ENCODE data around the gene MOK.

Gene MOK

DNA sequence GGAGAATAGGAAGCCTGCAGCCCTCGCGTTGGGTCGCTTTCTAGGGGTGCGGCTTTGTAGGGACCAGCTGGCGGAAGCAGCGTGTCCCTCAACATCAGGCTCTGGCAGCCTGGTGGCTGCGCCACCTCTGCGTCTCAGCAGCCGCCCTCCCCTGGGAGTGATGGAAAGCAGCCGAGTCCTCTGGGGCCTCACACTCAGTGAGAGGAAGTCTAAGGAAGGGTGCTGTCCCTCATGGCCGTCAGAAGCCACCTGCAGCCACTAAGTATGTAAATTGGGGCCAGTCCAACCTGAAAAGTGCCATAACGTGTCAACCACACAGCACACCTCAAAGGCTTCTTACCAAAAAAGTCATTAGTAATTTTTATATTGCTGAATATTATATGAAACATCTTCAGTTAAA lies 84.9 kb downstream of the MOK start:
- DNase-seq = no peak

DNA sequence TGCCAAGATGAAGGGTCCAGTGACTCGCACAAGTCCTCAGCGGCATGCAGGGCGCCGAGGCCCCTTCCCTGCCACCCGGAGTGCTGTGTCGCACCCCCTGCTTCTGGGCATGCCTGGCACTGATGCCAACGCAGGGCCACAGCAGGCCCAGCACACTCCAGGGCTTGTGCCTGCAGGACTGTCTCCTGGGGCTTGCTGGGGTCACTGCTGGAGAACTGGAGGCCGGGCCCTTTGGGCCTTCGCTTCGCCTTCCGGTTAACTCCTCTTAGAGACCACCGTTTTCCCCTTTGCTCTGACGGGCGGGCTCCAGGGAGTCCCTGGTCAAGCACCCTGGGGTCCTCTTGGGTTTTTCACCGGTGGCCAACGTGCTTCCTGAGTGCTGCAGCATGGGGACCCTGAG lies 85.6 kb downstream of the MOK start:
- DNase-seq = no peak

DNA sequence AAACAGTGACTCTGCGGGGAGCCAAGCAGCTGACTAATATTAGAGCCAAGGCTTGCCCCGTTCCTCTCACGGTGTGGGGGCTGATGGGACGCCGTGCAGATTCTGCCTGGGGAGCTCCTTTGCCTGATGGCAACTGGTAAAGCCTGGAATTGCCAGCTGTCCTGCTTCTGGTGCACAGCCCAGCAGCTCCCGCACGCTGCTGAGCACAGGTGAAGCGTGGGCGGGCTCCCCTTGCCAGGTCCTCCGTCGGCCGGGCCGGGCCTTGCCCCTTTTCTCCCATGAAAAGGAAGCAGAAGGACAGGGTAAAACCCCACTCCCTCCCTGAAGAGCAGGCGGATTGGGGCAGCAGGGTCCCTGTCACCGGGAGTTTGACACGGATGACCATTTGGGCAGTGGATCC lies 86.3 kb downstream of the MOK start:
- no peak for DNase-seq

DNA sequence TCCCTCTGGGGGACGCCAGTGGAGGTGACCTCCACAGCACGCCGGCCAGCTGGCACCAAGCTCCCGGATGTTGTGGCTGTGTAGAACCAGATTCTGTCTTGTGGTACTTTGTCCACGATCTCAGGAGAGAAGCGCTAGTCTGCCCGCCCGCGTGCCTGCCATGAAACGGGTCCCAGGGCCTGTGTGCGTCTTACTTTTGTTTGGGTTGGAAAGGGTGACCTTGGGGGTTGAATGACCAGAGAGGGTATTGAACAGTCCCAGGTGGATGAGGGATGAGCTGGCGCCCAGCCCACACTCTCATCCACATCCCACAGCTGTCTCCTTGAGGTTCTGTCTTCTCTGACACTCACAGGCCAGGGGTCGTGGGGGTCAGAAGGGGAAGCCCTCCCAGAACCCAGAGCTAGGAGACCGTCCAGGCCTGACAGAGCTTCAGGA lies 87.0 kb downstream of the MOK start:
- no peak for DNase-seq

GRCh38 chr14:102217399-102217798 lies 87.6 kb downstream of the MOK start:
- DNase-seq = no peak

DNA sequence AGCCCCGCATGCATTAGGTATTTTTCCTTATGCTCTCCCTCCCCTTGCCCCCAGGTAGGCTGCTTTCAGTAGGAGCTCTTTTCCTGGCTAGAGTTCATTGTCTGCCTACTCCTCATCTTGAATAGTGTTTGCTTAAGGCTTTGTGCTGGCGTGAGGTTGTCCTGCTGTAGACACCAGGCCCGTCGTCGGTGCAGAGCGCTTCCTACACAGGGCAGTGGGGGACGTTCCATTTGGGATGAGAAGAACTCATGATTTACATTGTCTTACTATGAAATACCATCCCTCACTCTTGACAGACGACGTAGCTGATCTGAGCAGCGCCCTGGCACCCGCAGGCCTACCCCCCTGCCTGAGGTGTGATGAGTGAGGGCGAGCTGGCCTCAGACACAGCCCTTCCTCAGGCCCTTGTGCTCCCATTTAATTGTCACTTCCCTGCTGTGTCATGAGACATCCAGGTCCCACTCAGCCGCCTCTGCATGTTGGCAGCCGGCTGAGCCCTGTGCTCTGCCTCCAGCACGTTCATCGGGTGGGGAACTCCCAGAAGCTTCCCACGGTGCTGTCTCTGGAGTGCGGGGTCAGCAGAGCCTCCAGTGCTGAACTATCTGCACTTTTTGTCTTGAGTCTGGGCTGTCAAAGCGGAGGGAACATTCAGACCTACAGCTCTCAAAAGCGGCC lies 89.3 kb downstream of the MOK start:
- DNase-seq = no peak

- no peak for DNase-seq
These were observed 89.9 kb downstream of the MOK start for GRCh38 chr14:102215071-102215470.

DNA sequence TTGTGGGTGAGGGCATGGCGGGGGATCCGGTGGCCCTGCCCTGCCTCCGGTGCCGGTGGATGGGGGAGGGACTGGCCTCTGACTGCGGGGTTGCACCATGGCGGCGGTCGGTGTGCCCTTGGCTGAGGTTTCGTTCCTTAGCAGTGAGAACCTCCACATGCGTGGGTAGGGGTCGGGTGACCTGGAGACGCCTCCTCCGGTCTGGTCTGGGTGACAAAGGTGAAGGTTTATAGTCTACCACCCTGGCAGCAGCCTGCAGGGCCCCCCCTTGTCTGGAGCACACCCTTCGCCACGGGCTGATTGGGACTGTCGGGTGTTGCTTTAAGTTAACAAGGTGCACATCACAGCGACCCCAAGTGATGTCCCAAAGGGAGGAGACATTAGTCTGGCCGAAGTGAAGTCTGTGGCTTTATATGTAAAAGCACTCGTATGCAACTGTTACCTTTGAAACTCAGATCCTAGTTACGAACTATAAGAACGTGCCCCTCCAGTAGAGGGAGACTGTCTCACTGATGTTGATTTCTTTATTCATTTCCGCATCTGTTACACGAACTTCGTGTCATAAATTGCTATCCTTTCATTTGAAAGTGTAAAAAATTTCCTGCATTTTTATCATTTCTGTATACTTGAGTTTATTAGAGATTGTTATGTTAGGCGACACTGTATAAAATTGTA lies 90.8 kb downstream of the MOK start:
- DNase-seq = no peak

GRCh38 chr14:102213470-102213869 lies 91.5 kb downstream of the MOK start:
- DNase-seq = no peak

- DNase-seq = no peak
These were observed 92.1 kb downstream of the MOK start for GRCh38 chr14:102212845-102213244.

- DNase-seq = no peak
These were observed 92.6 kb downstream of the MOK start for GRCh38 chr14:102212356-102212755.

- DNase-seq = no peak
These were observed 93.7 kb downstream of the MOK start for GRCh38 chr14:102211240-102211639.

DNA sequence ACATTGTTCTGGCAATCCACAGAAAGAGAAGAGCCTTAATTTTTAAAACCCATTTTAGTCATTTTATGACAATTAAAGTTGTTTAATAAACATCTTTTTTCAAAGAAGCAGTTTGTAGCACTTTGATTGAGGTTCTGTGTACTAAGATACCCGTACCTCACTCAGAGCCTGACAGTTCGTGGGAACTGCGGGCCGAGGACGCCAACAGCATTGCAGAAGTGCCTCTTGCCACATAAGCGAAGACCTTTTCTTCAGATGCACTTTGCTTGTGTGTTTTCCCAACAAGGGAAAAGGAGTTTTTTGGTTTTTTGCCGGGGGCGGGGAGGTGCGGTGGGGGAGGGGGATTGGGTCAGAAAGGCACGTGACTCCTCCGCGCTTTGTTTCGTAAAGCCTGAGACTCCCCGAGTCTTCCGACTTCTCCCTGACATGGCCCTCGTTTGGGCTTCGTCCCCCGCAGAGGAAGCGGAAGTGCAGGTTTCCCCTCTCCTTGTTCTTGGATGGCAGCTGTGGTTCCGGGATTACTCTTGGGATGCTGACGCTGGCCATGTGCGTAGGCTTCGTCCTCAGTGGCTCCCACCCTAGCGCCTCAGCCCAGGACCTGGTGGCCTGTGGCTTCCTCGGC lies 94.4 kb downstream of the MOK start:
- DNase-seq = no peak

- DNase-seq = no peak
These were observed 95.6 kb downstream of the MOK start for GRCh38 chr14:102209224-102209966.

DNA sequence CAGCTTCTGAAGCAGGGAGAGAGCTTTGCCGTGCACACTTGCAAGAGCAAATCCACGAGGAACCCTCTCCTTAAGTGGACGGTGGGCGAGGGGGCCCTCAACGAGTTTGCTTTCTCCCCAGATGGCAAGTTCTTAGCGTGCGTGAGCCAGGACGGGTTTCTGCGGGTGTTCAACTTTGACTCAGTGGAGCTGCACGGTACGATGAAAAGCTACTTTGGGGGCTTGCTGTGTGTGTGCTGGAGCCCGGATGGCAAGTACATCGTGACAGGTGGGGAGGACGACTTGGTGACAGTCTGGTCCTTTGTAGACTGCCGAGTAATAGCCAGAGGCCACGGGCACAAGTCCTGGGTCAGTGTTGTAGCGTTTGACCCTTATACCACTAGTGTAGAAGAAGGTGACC lies 96.2 kb downstream of the MOK start:
- DNase-seq = no peak

- no peak for DNase-seq
These were observed 97.1 kb downstream of the MOK start for GRCh38 chr14:102207831-102208365.

DNA sequence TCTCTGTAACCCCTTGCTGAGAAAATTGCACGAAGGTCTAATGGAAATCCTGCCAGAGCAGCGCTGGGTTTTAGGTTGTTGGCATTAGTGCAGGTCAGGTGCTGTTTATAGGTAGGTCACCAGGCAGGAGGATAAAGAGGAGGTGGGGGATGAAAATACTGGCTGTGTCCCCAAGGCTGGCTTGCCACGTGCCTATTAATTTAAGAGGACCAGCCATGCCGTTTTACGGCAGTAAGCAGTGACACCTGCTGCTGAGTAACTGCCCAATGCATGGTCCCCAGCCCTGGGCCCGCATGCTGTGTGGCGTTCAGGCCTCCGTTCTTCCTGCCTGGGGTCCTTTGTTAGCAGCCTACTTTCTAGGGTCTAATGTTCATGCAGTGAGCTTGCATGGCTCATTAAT lies 98.0 kb downstream of the MOK start:
- DNase-seq = no peak

GRCh38 chr14:102205560-102205959 lies 99.4 kb downstream of the MOK start:
- DNase-seq = no peak

DNA sequence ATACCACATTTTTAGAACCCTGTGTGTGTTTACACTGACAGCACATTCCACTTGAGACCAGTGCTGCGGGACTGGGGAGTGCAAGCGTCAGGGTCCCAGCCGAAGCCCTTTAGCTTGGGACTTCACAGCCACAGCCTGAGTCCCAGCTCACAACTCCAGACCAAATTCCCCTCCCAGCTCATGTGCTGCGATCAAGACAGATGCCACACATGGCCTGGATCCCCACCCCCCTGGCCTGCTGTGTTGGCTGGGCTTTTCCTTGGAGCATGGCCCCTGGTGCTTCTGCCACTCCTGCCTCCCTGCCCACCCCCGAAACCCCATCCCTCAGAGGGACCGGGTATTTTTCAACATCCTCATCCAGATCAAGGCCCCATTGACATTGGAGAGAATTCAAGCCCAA lies 101.6 kb downstream of the MOK start:
- DNase-seq = no peak

- DNase-seq = no peak
These were observed 102.0 kb downstream of the MOK start for GRCh38 chr14:102202944-102203343.

DNA sequence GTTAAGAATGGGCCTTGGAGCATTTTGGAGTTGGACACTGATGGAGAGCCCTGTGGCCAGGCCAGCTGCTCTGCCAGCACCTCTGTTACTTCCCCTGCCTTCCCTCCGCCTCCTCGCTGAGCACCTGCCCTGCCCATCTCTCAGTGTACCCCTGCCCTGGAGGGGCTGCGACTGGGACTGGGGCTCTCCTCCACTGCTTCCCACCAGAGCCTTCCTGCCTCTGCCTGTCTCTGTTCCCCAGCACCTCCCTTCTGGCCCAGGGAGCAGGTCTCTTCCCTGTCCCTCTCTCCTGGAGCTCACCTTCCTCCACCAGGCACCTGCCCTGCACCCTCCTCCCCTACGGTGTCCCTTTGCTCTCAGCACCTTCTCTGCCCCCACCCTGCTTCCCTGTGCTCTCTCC lies 103.2 kb downstream of the MOK start:
- DNase-seq = no peak

DNA sequence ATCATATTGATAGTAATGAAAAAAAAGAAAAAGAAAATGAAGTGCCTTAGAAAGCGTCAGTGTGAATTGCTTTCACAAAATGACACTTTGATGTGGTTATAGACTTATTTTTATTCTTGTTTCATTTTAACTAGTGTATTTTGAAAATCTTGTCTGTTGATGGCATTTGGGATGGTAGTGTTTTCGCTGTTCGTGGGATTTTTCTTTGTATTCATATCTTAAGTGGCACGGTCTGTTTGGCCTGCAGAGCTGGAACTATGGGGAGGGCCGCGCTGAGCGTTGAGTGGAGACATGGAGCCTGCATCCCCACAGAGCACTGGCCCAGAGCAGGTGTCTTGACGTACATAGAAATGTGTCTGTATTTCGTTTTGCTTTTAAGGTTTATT lies 103.6 kb downstream of the MOK start:
- no peak for DNase-seq

DNA sequence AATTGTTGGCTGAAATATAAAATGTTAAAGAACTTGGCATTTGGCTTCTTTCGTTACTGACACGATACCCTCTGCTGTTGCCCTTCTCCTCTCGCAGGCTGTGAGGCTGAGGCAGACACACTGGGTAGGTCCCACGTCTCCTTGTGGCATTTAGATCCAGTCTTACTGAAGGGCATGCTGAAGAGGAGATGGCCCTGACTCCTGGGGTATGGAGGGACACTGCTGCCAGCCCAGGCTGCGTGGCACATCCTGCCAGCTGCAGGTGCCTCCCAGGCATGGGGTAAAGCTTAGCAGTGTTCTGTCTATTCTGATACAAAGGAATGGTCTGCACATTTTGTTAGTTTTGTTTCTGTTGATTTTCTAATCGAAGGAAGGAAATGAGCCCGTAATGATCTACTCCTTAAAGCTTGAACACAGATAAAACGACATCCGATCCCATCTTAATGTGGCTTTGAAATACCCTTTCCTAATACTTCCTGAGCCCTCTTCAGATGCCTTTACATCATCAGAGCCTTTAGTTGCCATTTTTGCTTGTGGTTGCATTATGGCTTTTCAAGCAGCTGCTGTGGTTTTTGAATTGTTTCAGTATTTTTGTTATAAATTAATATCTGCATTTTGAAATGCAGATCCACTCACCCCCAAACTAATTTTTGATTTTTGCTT lies 104.1 kb downstream of the MOK start:
- DNase-seq = no peak

Data from activated CD8-positive, alpha-beta memory T cell treated with anti-CD3 and anti-CD28 coated beads, Interleukin-2, amount 50 U/mL, for 48 hours (primary cell).